ENCODE measurements around the gene RNF180.

GRCh38 chr5:64397552-64397951 lies 231.9 kb downstream of the RNF180 start:
- TF ChIP-seq CTCF (IDR thresholded peaks at IDR 0.05) (no peak), SIN3A (IDR thresholded peaks at IDR 0.05; ENCODE audit: borderline replicate concordance, insufficient read depth, low read depth, low read length) (no peak)
- TF ChIP-seq, protein P1, sequence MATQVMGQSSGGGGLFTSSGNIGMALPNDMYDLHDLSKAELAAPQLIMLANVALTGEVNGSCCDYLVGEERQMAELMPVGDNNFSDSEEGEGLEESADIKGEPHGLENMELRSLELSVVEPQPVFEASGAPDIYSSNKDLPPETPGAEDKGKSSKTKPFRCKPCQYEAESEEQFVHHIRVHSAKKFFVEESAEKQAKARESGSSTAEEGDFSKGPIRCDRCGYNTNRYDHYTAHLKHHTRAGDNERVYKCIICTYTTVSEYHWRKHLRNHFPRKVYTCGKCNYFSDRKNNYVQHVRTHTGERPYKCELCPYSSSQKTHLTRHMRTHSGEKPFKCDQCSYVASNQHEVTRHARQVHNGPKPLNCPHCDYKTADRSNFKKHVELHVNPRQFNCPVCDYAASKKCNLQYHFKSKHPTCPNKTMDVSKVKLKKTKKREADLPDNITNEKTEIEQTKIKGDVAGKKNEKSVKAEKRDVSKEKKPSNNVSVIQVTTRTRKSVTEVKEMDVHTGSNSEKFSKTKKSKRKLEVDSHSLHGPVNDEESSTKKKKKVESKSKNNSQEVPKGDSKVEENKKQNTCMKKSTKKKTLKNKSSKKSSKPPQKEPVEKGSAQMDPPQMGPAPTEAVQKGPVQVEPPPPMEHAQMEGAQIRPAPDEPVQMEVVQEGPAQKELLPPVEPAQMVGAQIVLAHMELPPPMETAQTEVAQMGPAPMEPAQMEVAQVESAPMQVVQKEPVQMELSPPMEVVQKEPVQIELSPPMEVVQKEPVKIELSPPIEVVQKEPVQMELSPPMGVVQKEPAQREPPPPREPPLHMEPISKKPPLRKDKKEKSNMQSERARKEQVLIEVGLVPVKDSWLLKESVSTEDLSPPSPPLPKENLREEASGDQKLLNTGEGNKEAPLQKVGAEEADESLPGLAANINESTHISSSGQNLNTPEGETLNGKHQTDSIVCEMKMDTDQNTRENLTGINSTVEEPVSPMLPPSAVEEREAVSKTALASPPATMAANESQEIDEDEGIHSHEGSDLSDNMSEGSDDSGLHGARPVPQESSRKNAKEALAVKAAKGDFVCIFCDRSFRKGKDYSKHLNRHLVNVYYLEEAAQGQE (IDR thresholded peaks at IDR 0.05; ENCODE audit: insufficient read depth in 1 of 2, low read depth in 2 of 2, low read length in 1 of 2): no peak

Data from Panc1 (cell line).